H1 (cell line): Measurements from ENCODE around the gene UGT1A6. TPM values are rescaled to one million over a fixed set of nuclear protein-coding genes. Genes with fewer than 3 reads are reported as not detected.

Experiments
- CTCF ChIA-PET: fragments of 300-600 bp; sonication (Branson Sonifier 250); formaldehyde crosslinking; loops from one replicate; lab custom pipeline; 2021; ENCODE audit not compliant: partially characterized antibody; lab: Charles Lee
- POLR2A ChIA-PET: fragments of 300-600 bp; sonication (Branson Sonifier 250); formaldehyde crosslinking; loops from one replicate; lab custom pipeline; 2021; ENCODE audit warnings: inconsistent platforms; ENCODE audit not compliant: partially characterized antibody; lab: Charles Lee
- DNase-seq, 2 experiments: peaks; one replicate each; pipeline versions ENCODE4 v3.0.0 to v3.0.0-alpha.2; 2010 to 2022; ENCODE audit warnings: low spot score in 2 of 2, low read depth in 1 of 2, mixed read lengths in 1 of 2
- FAIRE-seq: peaks from 2 replicates; lab custom pipeline; 2011; peaks lifted over from hg19 to GRCh38; lab: Jason Lieb, UNC
- H2AFZ ChIP-seq: 2 replicates; pipeline ENCODE4 v1.8.1; 2012; ENCODE audit warnings: low read length, inconsistent platforms
- H2AK5ac ChIP-seq: 2 replicates; pipeline ENCODE4 v1.6.1; 2013; ENCODE audit warnings: low read depth, low read length
- H2BK120ac ChIP-seq: replicated peaks from 2 replicates; pipeline ENCODE3; 2013; ENCODE audit warnings: low read depth, low read length, inconsistent platforms
- H2BK12ac ChIP-seq: 2 replicates; pipeline ENCODE4 v1.6.1; 2013; ENCODE audit warnings: low read depth, low read length
- H2BK15ac ChIP-seq: 2 replicates; pipeline ENCODE4 v1.6.1; 2013; ENCODE audit warnings: low read length
- H2BK20ac ChIP-seq: 2 replicates; pipeline ENCODE4 v1.6.1; 2013; ENCODE audit warnings: low read length
- H2BK5ac ChIP-seq: 2 replicates; pipeline ENCODE4 v1.6.1; 2013; ENCODE audit warnings: low read depth, low read length
- H3K14ac ChIP-seq: 2 replicates; pipeline ENCODE4 v1.6.1; 2013; ENCODE audit warnings: inconsistent platforms; ENCODE audit not compliant: insufficient read length
- H3K18ac ChIP-seq: 2 replicates; pipeline ENCODE4 v1.6.1; 2013; ENCODE audit warnings: low read length; ENCODE audit errors: extremely low read depth
- H3K23ac ChIP-seq: 2 replicates; pipeline ENCODE4 v1.6.1; 2013; ENCODE audit warnings: inconsistent platforms; ENCODE audit not compliant: insufficient read length
- H3K23me2 ChIP-seq: 2 replicates; pipeline ENCODE4 v1.6.1; 2013; ENCODE audit warnings: low read depth, low read length
- H3K27ac ChIP-seq: 2 replicates; pipeline ENCODE4 v1.6.1; 2011; ENCODE audit warnings: low read depth, low read length, inconsistent platforms
- H3K27me3 ChIP-seq, 4 experiments: replicated peaks in 1 of 4; 1 replicate in 1 of 4; 2 replicates in 3 of 4; pipeline versions ENCODE4 v1.6.1 to v1.8.1; 2011 to 2013; ENCODE audit warnings: low read length in 3 of 4, mild to moderate bottlenecking in 3 of 4, inconsistent platforms in 2 of 4, mixed read lengths in 2 of 4, moderate library complexity in 1 of 4; ENCODE audit not compliant: control insufficient read depth in 3 of 4, insufficient read depth in 3 of 4; ENCODE audit errors: extremely low read depth in 1 of 4
- H3K36me3 ChIP-seq, 4 experiments: 2 replicates each; pipeline versions ENCODE4 v1.6.1 to v1.8.1; 2011 to 2013; ENCODE audit warnings: mild to moderate bottlenecking in 4 of 4, low read length in 3 of 4, moderate library complexity in 2 of 4, control low read depth in 1 of 4, inconsistent platforms in 1 of 4; ENCODE audit not compliant: insufficient read depth in 4 of 4, control insufficient read depth in 2 of 4
- H3K4ac ChIP-seq: replicated peaks from 2 replicates; pipeline ENCODE3; 2013; ENCODE audit warnings: low read length, low read depth, mixed read lengths, inconsistent platforms; ENCODE audit not compliant: insufficient read length
- H3K4me1 ChIP-seq, 4 experiments: replicated peaks in 1 of 4; 1 replicate in 1 of 4; 2 replicates in 3 of 4; pipeline versions ENCODE4 v1.6.1 to v1.8.1; 2011 to 2013; ENCODE audit warnings: low read length in 3 of 4, inconsistent platforms in 2 of 4, mixed read lengths in 1 of 4; ENCODE audit not compliant: insufficient read depth in 4 of 4, control insufficient read depth in 3 of 4
- H3K4me2 ChIP-seq, 2 experiments: 2 replicates each; pipeline versions ENCODE4 v1.6.1 to v1.8.1; 2011 to 2013; ENCODE audit warnings: low read depth in 2 of 2, low read length in 2 of 2, control low read depth in 1 of 2, inconsistent platforms in 1 of 2, mild to moderate bottlenecking in 1 of 2; ENCODE audit not compliant: insufficient read depth in 1 of 2
- H3K4me3 ChIP-seq, 4 experiments: fragments of 200-600, 300-600 bp in 1 of 4; sonication (generic), shearing (Covaris generic), sonication (Bioruptor Twin) in 1 of 4; 2 replicates each; pipeline versions ENCODE4 v1.5.1 to v1.8.1; 2011 to 2016; ENCODE audit warnings: low read length in 4 of 4, low read depth in 3 of 4, control low read depth in 2 of 4, inconsistent platforms in 2 of 4, mild to moderate bottlenecking in 2 of 4, mixed read lengths in 1 of 4, moderate library complexity in 1 of 4; ENCODE audit not compliant: insufficient read depth in 2 of 4; ENCODE audit errors: extremely low read depth in 1 of 4
- H3K56ac ChIP-seq: replicated peaks from 2 replicates; pipeline ENCODE3; 2013; ENCODE audit warnings: low read depth, mild to moderate bottlenecking, mixed read lengths, low read length, inconsistent platforms; ENCODE audit not compliant: insufficient read length
- H3K79me1 ChIP-seq: 2 replicates; pipeline ENCODE4 v1.6.1; 2013; ENCODE audit warnings: low read depth, low read length, control low read depth
- H3K79me2 ChIP-seq, 2 experiments: 2 replicates each; pipeline versions ENCODE4 v1.6.1 to v1.8.1; 2012 to 2013; ENCODE audit warnings: low read length in 2 of 2, mild to moderate bottlenecking in 2 of 2, inconsistent platforms in 1 of 2; ENCODE audit not compliant: insufficient read depth in 2 of 2, control insufficient read depth in 1 of 2
- H3K9ac ChIP-seq, 4 experiments: replicated peaks in 1 of 4; 1 replicate in 1 of 4; 2 replicates in 3 of 4; pipeline versions ENCODE4 v1.6.1 to v1.8.1; 2011 to 2013; ENCODE audit warnings: low read depth in 3 of 4, low read length in 3 of 4, control low read depth in 2 of 4, mild to moderate bottlenecking in 2 of 4, moderate library complexity in 2 of 4, inconsistent platforms in 1 of 4; ENCODE audit errors: extremely low read depth in 1 of 4
- H3K9me3 ChIP-seq, 2 experiments: 2 replicates each; pipeline versions ENCODE4 v1.6.1 to v1.8.1; 2012 to 2013; ENCODE audit warnings: mild to moderate bottlenecking in 2 of 2, moderate library complexity in 2 of 2, control low read depth in 1 of 2, inconsistent platforms in 1 of 2, low read depth in 1 of 2, low read length in 1 of 2, mixed read lengths in 1 of 2; ENCODE audit not compliant: insufficient read depth in 2 of 2
- H4K20me1 ChIP-seq, 2 experiments: replicated peaks in 1 of 2; 2 replicates each; pipeline versions ENCODE3 to v1.8.1; 2011 to 2013; ENCODE audit warnings: inconsistent platforms in 2 of 2, low read length in 2 of 2, mild to moderate bottlenecking in 1 of 2; ENCODE audit not compliant: insufficient read depth in 2 of 2, control insufficient read depth in 1 of 2
- H4K5ac ChIP-seq: 2 replicates; pipeline ENCODE4 v1.6.1; 2013; ENCODE audit warnings: low read length, low read depth, mixed read lengths, inconsistent platforms; ENCODE audit not compliant: insufficient read length
- H4K8ac ChIP-seq: 2 replicates; pipeline ENCODE4 v1.8.0; 2013; ENCODE audit warnings: mild to moderate bottlenecking, moderate library complexity, low read length, inconsistent platforms; ENCODE audit not compliant: insufficient read depth; ENCODE audit errors: extremely low read depth
- H4K91ac ChIP-seq: replicated peaks from 2 replicates; pipeline ENCODE3; 2013; ENCODE audit warnings: low read length, mixed read lengths, inconsistent platforms; ENCODE audit not compliant: insufficient read length
- CEBPB ChIP-seq: IDR thresholded peaks from 2 replicates; pipeline ENCODE4 v1.6.1; 2012; ENCODE audit warnings: low read depth, low read length
- WGBS, 2 experiments: shearing (Covaris generic) in 1 of 2; methylation state at CpG; one replicate each; pipeline versions ENCODE4 v1.1.6 to v1.1.7; 2013 to 2015; ENCODE audit warnings: low lambda C conversion rate in 2 of 2, mixed read lengths in 2 of 2, inconsistent platforms in 1 of 2, low coverage in 1 of 2, missing lambda C conversion rate in 1 of 2; ENCODE audit not compliant: insufficient replicate concordance in 2 of 2, insufficient coverage in 1 of 2, insufficient read length in 1 of 2; ENCODE audit errors: extremely low coverage in 1 of 2, missing lambda C conversion rate in 1 of 2; 5-methylcytosine and 5-hydroxymethylcytosine counted together
- polyA plus RNA-seq, 7 experiments: library from polyadenylated mRNA; depleted of rRNA in 3 of 7; stranded (reverse) in 5 of 7; unstranded in 2 of 7; fragments of >200 nt in 5 of 7; fragments of 200-250 nt in 2 of 7; gene quantifications; 1 replicate in 5 of 7; 2 replicates in 1 of 7; 4 replicates in 1 of 7; pipeline versions ENCODE4 v1.2.1 to v1.2.3, GENCODE V29; 2011 to 2013; ENCODE audit warnings: missing spikeins in 2 of 7, mixed read lengths in 2 of 7
- total RNA-seq: library from RNA; stranded (reverse); fragmentation: NEBNext Ultra II Directional; extraction: Animal tissue kit (Norgen Biotek cat#: 25700); gene quantifications from 2 replicates; pipeline ENCODE4 v1.2.1, GENCODE V29; 2021

The UGT1A6 gene
- total and polyA plus RNA-seq, 2 of the 8 experiments (the other 6 are each of a cell fraction or from before 2014, with no cell fraction given) = not detected

- no peaks in the 10 kb centered on the region for H3K4me1 ChIP-seq
- peaks cover 5 to 11% of the 10 kb centered on the region in 2 experiments; a peak in 3 of 4 replicates for H3K9me3 ChIP-seq
- no peak for TF ChIP-seq CEBPB
- TF ChIP-seq, all 59 proteins: peak for 0
- H3K9ac ChIP-seq = no peak overlapping the region
- DNase-seq = no peak
- H3K4me2 ChIP-seq = no peak overlapping the region
- H3K23ac ChIP-seq = no peak overlapping the region
- H3K36me3 ChIP-seq = no peaks in the 10 kb centered on the region
- no peak for FAIRE-seq
- H3K56ac ChIP-seq = no peak overlapping the region
- no peak overlapping the region for H3K27ac ChIP-seq
- no peaks in the 10 kb centered on the region for H4K20me1 ChIP-seq
- no peak overlapping the region for H3K4ac ChIP-seq
- H2BK5ac ChIP-seq = no peak overlapping the region
- no peak overlapping the region for H2BK120ac ChIP-seq
- H3K14ac ChIP-seq = no peak overlapping the region
- CTCF ChIA-PET = no interaction called here
- no peak overlapping the region for H2AFZ ChIP-seq
- H3K23me2 ChIP-seq = no peaks in the 10 kb centered on the region
- H3K4me3 ChIP-seq = no peak overlapping the region
- no peak overlapping the region for H4K91ac ChIP-seq
- no peaks in the 10 kb centered on the region for H3K79me1 ChIP-seq
- no peaks in the 10 kb centered on the region for H3K79me2 ChIP-seq
- H2BK15ac ChIP-seq = no peak overlapping the region
- POLR2A ChIA-PET = no interaction called here
- H2BK12ac ChIP-seq = no peak overlapping the region
- no peak overlapping the region for H3K18ac ChIP-seq
- H4K5ac ChIP-seq = no peak overlapping the region
- WGBS, 2 experiments = 87% methylated on average over 4 of the region's 4 CpGs; no CpG with 5 or more reads in 1 of the 2 experiments
- H2BK20ac ChIP-seq = no peak overlapping the region
- no peaks in the 10 kb centered on the region for H3K27me3 ChIP-seq
- no peak overlapping the region for H4K8ac ChIP-seq
- no peak overlapping the region for H2AK5ac ChIP-seq
Measured at GRCh38 chr2:233650981-233651380, 41.7 kb upstream of the UGT1A6 start.
